WTC11 (cell line): Measurements from ENCODE around the gene AOX1. TPM values are rescaled to one million over a fixed set of nuclear protein-coding genes. Genes with fewer than 3 reads are reported as not detected.

Source experiments
- ATAC-seq: fragments of 200-7000 bp; cut with Tn5 transposase; 2 replicates; pipeline ENCODE4 v1.10.0; 2021; ENCODE audit warnings: mild to moderate bottlenecking, moderate library complexity
- CTCF ChIA-PET: fragments of 300-600 bp; sonication (Branson Sonifier 250); formaldehyde crosslinking; loops from one replicate; lab custom pipeline; 2021; ENCODE audit warnings: antibody characterized with exemption; lab: Charles Lee
- POLR2A ChIA-PET: fragments of 350-600 bp; sonication (Branson Sonifier 250); formaldehyde crosslinking; loops from one replicate; lab custom pipeline; 2021; ENCODE audit warnings: antibody characterized with exemption; lab: Charles Lee
- DNase-seq: peaks from one replicate; pipeline ENCODE4 v3.0.0; 2021; ENCODE audit warnings: low spot score
- H3K27ac Mint-ChIP-seq: 2 replicates; pipeline ENCODE4 v1.8.0; 2021; ENCODE audit warnings: mixed read lengths
- H3K27me3 Mint-ChIP-seq: 2 replicates; pipeline ENCODE4 v1.8.0; 2021; ENCODE audit warnings: low read depth, mild to moderate bottlenecking, moderate library complexity, mixed read lengths
- H3K36me3 Mint-ChIP-seq: 2 replicates; pipeline ENCODE4 v1.8.0; 2021; ENCODE audit warnings: mixed read lengths
- H3K4me1 Mint-ChIP-seq: 2 replicates; pipeline ENCODE4 v1.8.0; 2022; ENCODE audit warnings: mixed read lengths
- H3K4me3 Mint-ChIP-seq: 2 replicates; pipeline ENCODE4 v1.8.0; 2021; ENCODE audit warnings: mild to moderate bottlenecking, moderate library complexity, mixed read lengths
- H3K9me3 Mint-ChIP-seq: 2 replicates; pipeline ENCODE4 v1.8.0; 2021; ENCODE audit warnings: mixed read lengths
- EMX1 ChIP-seq: fragments of 250-450 bp; sonication (Bioruptor Pico); IDR thresholded peaks from 2 replicates; pipeline ENCODE4 v1.8.0; 2021; ENCODE audit warnings: mild to moderate bottlenecking
- FOXK1 ChIP-seq: sonication (generic); formaldehyde crosslinking; IDR thresholded peaks from 2 replicates; pipeline ENCODE4 v1.8.0; 2022; ENCODE audit warnings: mild to moderate bottlenecking, moderate library complexity, missing genetic modification reagents
- GRHL2 ChIP-seq: fragments of 250-450 bp; sonication (Bioruptor Pico); IDR thresholded peaks from 2 replicates; pipeline ENCODE4 v1.8.0; 2022; ENCODE audit warnings: mild to moderate bottlenecking, moderate library complexity; ENCODE audit not compliant: insufficient replicate concordance, severe bottlenecking
- GTF2I ChIP-seq: fragments of 250-450 bp; sonication (Bioruptor Pico); conservative IDR thresholded peaks from 2 replicates; pipeline ENCODE4 v1.4.0; 2021; ENCODE audit warnings: mild to moderate bottlenecking
- JAZF1 ChIP-seq: fragments of 250-450 bp; sonication (Bioruptor Pico); IDR thresholded peaks from 2 replicates; pipeline ENCODE4 v1.9.0; 2021; ENCODE audit warnings: moderate library complexity, mild to moderate bottlenecking, inconsistent platforms
- NR1H2 ChIP-seq: sonication (generic); formaldehyde crosslinking; IDR thresholded peaks from 2 replicates; pipeline ENCODE4 v1.9.0; 2021; ENCODE audit warnings: mild to moderate bottlenecking, moderate library complexity, missing genetic modification reagents
- OVOL2 ChIP-seq: fragments of 250-450 bp; sonication (Bioruptor Pico); IDR thresholded peaks from 2 replicates; pipeline ENCODE4 v1.9.0; 2021; ENCODE audit warnings: mild to moderate bottlenecking, borderline replicate concordance
- RELA ChIP-seq: sonication (generic); formaldehyde crosslinking; IDR thresholded peaks from 2 replicates; pipeline ENCODE4 v1.8.1; 2022; ENCODE audit warnings: missing genetic modification reagents, mild to moderate bottlenecking, borderline replicate concordance
- TP53 ChIP-seq: sonication (generic); formaldehyde crosslinking; IDR thresholded peaks from 2 replicates; pipeline ENCODE4 v1.8.1; 2023; ENCODE audit warnings: mild to moderate bottlenecking, missing genetic modification reagents
- ZNF138 ChIP-seq: sonication (generic); formaldehyde crosslinking; conservative IDR thresholded peaks from 2 replicates; pipeline ENCODE4 v1.8.1; 2022; ENCODE audit warnings: mild to moderate bottlenecking, moderate library complexity, missing genetic modification reagents
- ZNF416 ChIP-seq: fragments of 250-450 bp; sonication (Bioruptor Pico); IDR thresholded peaks from 2 replicates; pipeline ENCODE4 v1.9.0; 2021; ENCODE audit warnings: mild to moderate bottlenecking, inconsistent platforms
- ZNF671 ChIP-seq: fragments of 250-450 bp; sonication (Bioruptor Pico); IDR thresholded peaks from 2 replicates; pipeline ENCODE4 v1.8.0; 2021; ENCODE audit warnings: mild to moderate bottlenecking
- total RNA-seq: library from RNA; stranded (reverse); gene quantifications from 3 replicates; pipeline ENCODE4 v1.2.3, GENCODE V29; 2021
- TF ChIP-seq, protein P1 (sequence below): sonication (generic); formaldehyde crosslinking; IDR thresholded peaks from 2 replicates; pipeline ENCODE4 v1.8.0; 2022; ENCODE audit warnings: mild to moderate bottlenecking, missing genetic modification reagents
- TF ChIP-seq, protein P2 (sequence below): fragments of 250-450 bp; sonication (Bioruptor Pico); IDR thresholded peaks from 2 replicates; pipeline ENCODE4 v1.9.0; 2021; ENCODE audit warnings: mild to moderate bottlenecking
- TF ChIP-seq, protein P3 (sequence below): sonication (generic); formaldehyde crosslinking; IDR thresholded peaks from 2 replicates; pipeline ENCODE4 v1.8.1; 2023; ENCODE audit warnings: mild to moderate bottlenecking, missing genetic modification reagents
- TF ChIP-seq, protein P4 (sequence below): fragments of 250-450 bp; sonication (Bioruptor Pico); IDR thresholded peaks from 2 replicates; pipeline ENCODE4 v1.9.0; 2021; ENCODE audit warnings: mild to moderate bottlenecking, borderline replicate concordance
- TF ChIP-seq, protein P5 (sequence below): fragments of 250-450 bp; sonication (Bioruptor Pico); conservative IDR thresholded peaks from 2 replicates; pipeline ENCODE4 v1.9.0; 2021; ENCODE audit warnings: mild to moderate bottlenecking
- TF ChIP-seq, protein P6 (sequence below): sonication (generic); formaldehyde crosslinking; IDR thresholded peaks from 2 replicates; pipeline ENCODE4 v1.8.0; 2022; ENCODE audit warnings: mild to moderate bottlenecking, missing genetic modification reagents
- TF ChIP-seq, protein P7 (sequence below): sonication (generic); formaldehyde crosslinking; IDR thresholded peaks from 2 replicates; pipeline ENCODE4 v1.8.1; 2022; ENCODE audit warnings: mild to moderate bottlenecking, missing genetic modification reagents, moderate library complexity, borderline replicate concordance

AOX1 gene
- total RNA-seq, 1 experiment from 2014 or later, result 4.8 TPM

DNA sequence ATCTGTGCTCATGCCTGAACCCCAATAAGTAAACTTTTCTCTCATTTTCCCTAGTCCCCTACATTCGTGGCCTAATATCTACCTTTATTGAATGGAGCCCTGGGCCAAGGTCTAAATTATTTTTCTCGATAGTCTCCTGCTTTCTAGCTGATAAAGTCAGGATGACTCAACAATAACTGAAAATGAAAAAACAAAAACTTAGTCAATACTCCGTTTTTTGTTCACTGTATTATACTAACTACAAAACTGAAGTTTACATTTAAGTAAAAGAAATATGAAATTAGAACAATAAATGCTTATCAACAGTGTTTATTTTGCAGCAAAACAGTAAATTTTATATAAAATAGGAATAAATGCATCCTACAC, 32.2 kb downstream of the AOX1 start:
- TF ChIP-seq TP53 (CRISPR knock-in tag) (no peak), OVOL2 (CRISPR knock-in tag) (no peak), GTF2I (CRISPR knock-in tag) (no peak), RELA (CRISPR knock-in tag) (no peak), NR1H2 (CRISPR knock-in tag) (no peak), ZNF138 (CRISPR knock-in tag) (no peak), FOXK1 (no peak), GRHL2 (CRISPR knock-in tag) (no peak), EMX1 (CRISPR knock-in tag) (no peak), ZNF416 (CRISPR knock-in tag) (no peak), ZNF671 (CRISPR knock-in tag) (no peak), JAZF1 (CRISPR knock-in tag) (no peak)
- TF ChIP-seq, protein P1, sequence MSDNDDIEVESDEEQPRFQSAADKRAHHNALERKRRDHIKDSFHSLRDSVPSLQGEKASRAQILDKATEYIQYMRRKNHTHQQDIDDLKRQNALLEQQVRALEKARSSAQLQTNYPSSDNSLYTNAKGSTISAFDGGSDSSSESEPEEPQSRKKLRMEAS (CRISPR knock-in tag), result no peak
- TF ChIP-seq, protein P2, sequence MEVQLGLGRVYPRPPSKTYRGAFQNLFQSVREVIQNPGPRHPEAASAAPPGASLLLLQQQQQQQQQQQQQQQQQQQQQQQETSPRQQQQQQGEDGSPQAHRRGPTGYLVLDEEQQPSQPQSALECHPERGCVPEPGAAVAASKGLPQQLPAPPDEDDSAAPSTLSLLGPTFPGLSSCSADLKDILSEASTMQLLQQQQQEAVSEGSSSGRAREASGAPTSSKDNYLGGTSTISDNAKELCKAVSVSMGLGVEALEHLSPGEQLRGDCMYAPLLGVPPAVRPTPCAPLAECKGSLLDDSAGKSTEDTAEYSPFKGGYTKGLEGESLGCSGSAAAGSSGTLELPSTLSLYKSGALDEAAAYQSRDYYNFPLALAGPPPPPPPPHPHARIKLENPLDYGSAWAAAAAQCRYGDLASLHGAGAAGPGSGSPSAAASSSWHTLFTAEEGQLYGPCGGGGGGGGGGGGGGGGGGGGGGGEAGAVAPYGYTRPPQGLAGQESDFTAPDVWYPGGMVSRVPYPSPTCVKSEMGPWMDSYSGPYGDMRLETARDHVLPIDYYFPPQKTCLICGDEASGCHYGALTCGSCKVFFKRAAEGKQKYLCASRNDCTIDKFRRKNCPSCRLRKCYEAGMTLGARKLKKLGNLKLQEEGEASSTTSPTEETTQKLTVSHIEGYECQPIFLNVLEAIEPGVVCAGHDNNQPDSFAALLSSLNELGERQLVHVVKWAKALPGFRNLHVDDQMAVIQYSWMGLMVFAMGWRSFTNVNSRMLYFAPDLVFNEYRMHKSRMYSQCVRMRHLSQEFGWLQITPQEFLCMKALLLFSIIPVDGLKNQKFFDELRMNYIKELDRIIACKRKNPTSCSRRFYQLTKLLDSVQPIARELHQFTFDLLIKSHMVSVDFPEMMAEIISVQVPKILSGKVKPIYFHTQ (CRISPR knock-in tag), result no peak
- TF ChIP-seq, protein P3, sequence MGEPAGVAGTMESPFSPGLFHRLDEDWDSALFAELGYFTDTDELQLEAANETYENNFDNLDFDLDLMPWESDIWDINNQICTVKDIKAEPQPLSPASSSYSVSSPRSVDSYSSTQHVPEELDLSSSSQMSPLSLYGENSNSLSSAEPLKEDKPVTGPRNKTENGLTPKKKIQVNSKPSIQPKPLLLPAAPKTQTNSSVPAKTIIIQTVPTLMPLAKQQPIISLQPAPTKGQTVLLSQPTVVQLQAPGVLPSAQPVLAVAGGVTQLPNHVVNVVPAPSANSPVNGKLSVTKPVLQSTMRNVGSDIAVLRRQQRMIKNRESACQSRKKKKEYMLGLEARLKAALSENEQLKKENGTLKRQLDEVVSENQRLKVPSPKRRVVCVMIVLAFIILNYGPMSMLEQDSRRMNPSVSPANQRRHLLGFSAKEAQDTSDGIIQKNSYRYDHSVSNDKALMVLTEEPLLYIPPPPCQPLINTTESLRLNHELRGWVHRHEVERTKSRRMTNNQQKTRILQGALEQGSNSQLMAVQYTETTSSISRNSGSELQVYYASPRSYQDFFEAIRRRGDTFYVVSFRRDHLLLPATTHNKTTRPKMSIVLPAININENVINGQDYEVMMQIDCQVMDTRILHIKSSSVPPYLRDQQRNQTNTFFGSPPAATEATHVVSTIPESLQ (CRISPR knock-in tag), result no peak
- TF ChIP-seq, protein P4, sequence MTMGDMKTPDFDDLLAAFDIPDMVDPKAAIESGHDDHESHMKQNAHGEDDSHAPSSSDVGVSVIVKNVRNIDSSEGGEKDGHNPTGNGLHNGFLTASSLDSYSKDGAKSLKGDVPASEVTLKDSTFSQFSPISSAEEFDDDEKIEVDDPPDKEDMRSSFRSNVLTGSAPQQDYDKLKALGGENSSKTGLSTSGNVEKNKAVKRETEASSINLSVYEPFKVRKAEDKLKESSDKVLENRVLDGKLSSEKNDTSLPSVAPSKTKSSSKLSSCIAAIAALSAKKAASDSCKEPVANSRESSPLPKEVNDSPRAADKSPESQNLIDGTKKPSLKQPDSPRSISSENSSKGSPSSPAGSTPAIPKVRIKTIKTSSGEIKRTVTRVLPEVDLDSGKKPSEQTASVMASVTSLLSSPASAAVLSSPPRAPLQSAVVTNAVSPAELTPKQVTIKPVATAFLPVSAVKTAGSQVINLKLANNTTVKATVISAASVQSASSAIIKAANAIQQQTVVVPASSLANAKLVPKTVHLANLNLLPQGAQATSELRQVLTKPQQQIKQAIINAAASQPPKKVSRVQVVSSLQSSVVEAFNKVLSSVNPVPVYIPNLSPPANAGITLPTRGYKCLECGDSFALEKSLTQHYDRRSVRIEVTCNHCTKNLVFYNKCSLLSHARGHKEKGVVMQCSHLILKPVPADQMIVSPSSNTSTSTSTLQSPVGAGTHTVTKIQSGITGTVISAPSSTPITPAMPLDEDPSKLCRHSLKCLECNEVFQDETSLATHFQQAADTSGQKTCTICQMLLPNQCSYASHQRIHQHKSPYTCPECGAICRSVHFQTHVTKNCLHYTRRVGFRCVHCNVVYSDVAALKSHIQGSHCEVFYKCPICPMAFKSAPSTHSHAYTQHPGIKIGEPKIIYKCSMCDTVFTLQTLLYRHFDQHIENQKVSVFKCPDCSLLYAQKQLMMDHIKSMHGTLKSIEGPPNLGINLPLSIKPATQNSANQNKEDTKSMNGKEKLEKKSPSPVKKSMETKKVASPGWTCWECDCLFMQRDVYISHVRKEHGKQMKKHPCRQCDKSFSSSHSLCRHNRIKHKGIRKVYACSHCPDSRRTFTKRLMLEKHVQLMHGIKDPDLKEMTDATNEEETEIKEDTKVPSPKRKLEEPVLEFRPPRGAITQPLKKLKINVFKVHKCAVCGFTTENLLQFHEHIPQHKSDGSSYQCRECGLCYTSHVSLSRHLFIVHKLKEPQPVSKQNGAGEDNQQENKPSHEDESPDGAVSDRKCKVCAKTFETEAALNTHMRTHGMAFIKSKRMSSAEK (CRISPR knock-in tag), result no peak
- TF ChIP-seq, protein P5, sequence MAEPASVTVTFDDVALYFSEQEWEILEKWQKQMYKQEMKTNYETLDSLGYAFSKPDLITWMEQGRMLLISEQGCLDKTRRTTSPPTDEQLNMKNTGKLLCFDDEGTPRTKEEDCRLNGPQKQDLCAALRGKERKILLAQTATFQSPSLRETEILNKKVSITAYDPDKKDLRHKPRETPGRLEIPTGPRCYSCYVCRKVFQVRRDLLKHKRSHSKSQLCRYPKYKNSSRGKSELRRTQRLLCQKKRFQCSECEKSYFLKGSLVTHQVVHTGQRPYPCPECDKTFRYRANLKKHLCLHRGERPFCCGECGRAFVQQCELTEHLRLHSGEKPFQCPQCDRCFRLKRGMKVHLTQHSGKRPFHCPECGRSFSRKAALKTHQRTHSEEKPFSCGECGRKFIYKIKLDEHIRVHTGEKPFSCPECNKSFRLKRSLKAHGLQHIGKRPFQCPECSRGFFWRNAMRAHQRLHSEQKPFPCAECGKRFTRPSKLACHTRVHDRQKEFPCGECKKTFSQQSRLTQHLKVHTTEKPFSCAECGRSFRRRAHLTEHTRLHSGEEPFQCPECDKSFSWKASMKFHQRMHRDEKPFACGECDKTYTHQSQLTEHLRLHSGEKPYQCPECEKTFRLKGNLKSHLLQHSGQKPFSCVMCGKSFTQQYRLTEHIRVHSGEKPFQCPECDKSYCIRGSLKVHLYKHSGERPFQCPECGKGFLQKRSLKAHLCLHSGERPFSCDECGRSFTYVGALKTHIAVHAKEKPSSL (CRISPR knock-in tag), result no peak
- TF ChIP-seq, protein P6, sequence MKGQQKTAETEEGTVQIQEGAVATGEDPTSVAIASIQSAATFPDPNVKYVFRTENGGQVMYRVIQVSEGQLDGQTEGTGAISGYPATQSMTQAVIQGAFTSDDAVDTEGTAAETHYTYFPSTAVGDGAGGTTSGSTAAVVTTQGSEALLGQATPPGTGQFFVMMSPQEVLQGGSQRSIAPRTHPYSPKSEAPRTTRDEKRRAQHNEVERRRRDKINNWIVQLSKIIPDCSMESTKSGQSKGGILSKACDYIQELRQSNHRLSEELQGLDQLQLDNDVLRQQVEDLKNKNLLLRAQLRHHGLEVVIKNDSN (CRISPR knock-in tag), result no peak
- TF ChIP-seq, protein P7, sequence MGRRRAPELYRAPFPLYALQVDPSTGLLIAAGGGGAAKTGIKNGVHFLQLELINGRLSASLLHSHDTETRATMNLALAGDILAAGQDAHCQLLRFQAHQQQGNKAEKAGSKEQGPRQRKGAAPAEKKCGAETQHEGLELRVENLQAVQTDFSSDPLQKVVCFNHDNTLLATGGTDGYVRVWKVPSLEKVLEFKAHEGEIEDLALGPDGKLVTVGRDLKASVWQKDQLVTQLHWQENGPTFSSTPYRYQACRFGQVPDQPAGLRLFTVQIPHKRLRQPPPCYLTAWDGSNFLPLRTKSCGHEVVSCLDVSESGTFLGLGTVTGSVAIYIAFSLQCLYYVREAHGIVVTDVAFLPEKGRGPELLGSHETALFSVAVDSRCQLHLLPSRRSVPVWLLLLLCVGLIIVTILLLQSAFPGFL (CRISPR knock-in tag), result no peak
- DNase-seq (no peak), ATAC-seq (no peak)
- ChIA-PET POLR2A (interaction anchor here (0.7 kb wide), 1 partner anchor 639 kb away, joined by 3 read pairs; no protein-coding TSS in a partner anchor), CTCF (interaction anchor here (0.8 to 3.0 kb wide), 4 partner anchors 9 to 177 kb away, joined by 3 to 10 read pairs (median 4); partner anchors contain the start of gene AOX1)
- Mint-ChIP-seq H3K27ac (no peak overlapping the region), H3K36me3 (no peaks in the 10 kb centered on the region), H3K4me1 (no peaks in the 10 kb centered on the region), H3K27me3 (no peaks in the 10 kb centered on the region; the same call in 1 of the 2 replicates), H3K9me3 (no peaks in the 10 kb centered on the region), H3K4me3 (no peak overlapping the region)
